Heart left ventricle (tissue), 16 donors: ENCODE data around the gene CYP46A1. TPM values are rescaled to one million over a fixed set of nuclear protein-coding genes. Genes with fewer than 3 reads are reported as not detected.

Experiments used
- ATAC-seq, 4 donors: fragments of 200-7000 bp; cut with Tn5 transposase; one replicate each; pipeline ENCODE4 v1.9.1; 2020 to 2022; ENCODE audit warnings: moderate library complexity in 4 of 4, mild to moderate bottlenecking in 3 of 4, moderate number of reproducible peaks in 1 of 4
- DNase-seq, 5 donors: peaks; one replicate each; pipeline ENCODE4 v3.0.0-alpha.2; 2020
- H3K27ac ChIP-seq, 12 donors: fragments of 200-600 bp; sonication (generic) in 4 of 12; one replicate each; pipeline versions ENCODE4 v1.5.0 to v1.8.0; 2016 to 2022; ENCODE audit warnings: mild to moderate bottlenecking in 2 of 12
- H3K27me3 ChIP-seq, 9 donors: fragments of 200-600 bp; sonication (generic) in 2 of 9; one replicate each; pipeline versions ENCODE4 v1.5.1 to v1.8.0; 2016 to 2022; ENCODE audit warnings: mild to moderate bottlenecking in 3 of 9
- H3K36me3 ChIP-seq, 9 donors: fragments of 200-600 bp; sonication (generic) in 2 of 9; one replicate each; pipeline versions ENCODE4 v1.5.0 to v1.8.0; 2018 to 2022; ENCODE audit warnings: mild to moderate bottlenecking in 2 of 9
- H3K4me1 ChIP-seq, 12 donors: fragments of 200-600 bp; sonication (generic) in 4 of 12; one replicate each; pipeline versions ENCODE4 v1.5.0 to v1.8.0; 2016 to 2022; ENCODE audit warnings: mild to moderate bottlenecking in 3 of 12
- H3K4me3 ChIP-seq, 12 donors: fragments of 200-600 bp; sonication (generic) in 4 of 12; one replicate each; pipeline versions ENCODE4 v1.5.0 to v1.8.0; 2017 to 2022; ENCODE audit warnings: mild to moderate bottlenecking in 9 of 12, moderate library complexity in 4 of 12
- H3K9me3 ChIP-seq, 12 donors: fragments of 200-600 bp; sonication (generic) in 4 of 12; one replicate each; pipeline versions ENCODE4 v1.5.0 to v1.8.0; 2016 to 2022; ENCODE audit warnings: mild to moderate bottlenecking in 1 of 12
- POLR2A ChIP-seq, 2 donors: fragments of 450-650 bp; IDR thresholded peaks; one replicate each; pipeline ENCODE4 v1.6.1; 2017; ENCODE audit warnings: antibody characterized with exemption in 2 of 2, mild to moderate bottlenecking in 2 of 2, moderate library complexity in 2 of 2
- WGBS, 4 donors: extraction: QIAGEN DNeasy Blood & Tissue Kit in 2 of 4; methylation state at CpG; one replicate each; pipeline versions ENCODE4 v1.1.5 to v1.1.7; 2013 to 2018; 5-methylcytosine and 5-hydroxymethylcytosine counted together
- intact Hi-C, 10 donors: fragments of 100-400 bp; cut with DNase I; formaldehyde crosslinking; loops; one replicate each; pipeline versions ENCODE4 v1.11.1 to v1.14.2; 2022
- polyA plus RNA-seq, 2 donors: library from polyadenylated mRNA; stranded (reverse); fragments of 200-250 nt; gene quantifications; one replicate each; pipeline ENCODE4 v1.2.3, GENCODE V29; 2013
- total RNA-seq, 9 donors: library from RNA; depleted of rRNA in 2 of 9; stranded (reverse); fragments of >200 nt in 2 of 9; fragmentation: NEBNext Ultra II Directional in 3 of 9; extraction: Animal tissue kit (Norgen Biotek cat#: 25700) in 3 of 9; gene quantifications; one replicate each; pipeline versions ENCODE4 v1.1.0 to v1.2.4, GENCODE V29; 2016 to 2023
- TF ChIP-seq, protein P1 (sequence below), 12 donors: fragments of 200-600 bp; sonication (generic) in 4 of 12; IDR thresholded peaks; one replicate each; pipeline versions ENCODE4 v1.5.0 to v1.8.0; 2018 to 2022; ENCODE audit warnings: antibody characterized with exemption in 12 of 12, mild to moderate bottlenecking in 5 of 12
- donor health status: ischemic (EF 13 %, LVEDD 7.1; RV severe dilation, severe dysfunction).
- donor health status: healthy with polysubstance abuse.
- donor health status: DM: no; HTN: yes; CAD: no.
- donor health status: DM: no; HTN: no; CAD: no.
- donor health status: ischemic (EF 25% LVEDD 6.9; RV normal size, moderate dysfunction).
- donor health status: ischemic (EF 25% LVEDD 5.7; RV mildly dilated, moderate dysfunction).
- donor health status: healthy.
- donor health status: DM: yes; HTN: yes; CAD: no.
- donor health status: ischemic (EF 35%, LVEDD 5.7; RV mildly dilated, moderate dysfunction).
- donor health status: nonischemic (EF 11% LVEDD 7.7; RV severe dilation, severe dysfunction).
- donor health status: DM: yes; HTN: yes; CAD: no.
- donor health status: PGD.
- donor health status: ischemic (EF 29% LVEDD 5.4; RV normal size, mild dysfunction).
- donor health status: nonischemic (EF 23%, LVEDD 6.1; RV moderate dilation, normal function).

CYP46A1 gene
- total and polyA plus RNA-seq, 11 donors, result 1.5 to 8.0 (median 3.4) TPM

- ATAC-seq (peak in 1 of 4 donors; percentile 18), DNase-seq (peak in 1 of 5 donors; percentile 43)
- H3K9me3 ChIP-seq, result no peaks in the 10 kb centered on the region
- no peaks in the 10 kb centered on the region for H3K27me3 ChIP-seq
- TF ChIP-seq POLR2A (IDR thresholded peaks at IDR 0.05), result no peak
- TF ChIP-seq, protein P1, sequence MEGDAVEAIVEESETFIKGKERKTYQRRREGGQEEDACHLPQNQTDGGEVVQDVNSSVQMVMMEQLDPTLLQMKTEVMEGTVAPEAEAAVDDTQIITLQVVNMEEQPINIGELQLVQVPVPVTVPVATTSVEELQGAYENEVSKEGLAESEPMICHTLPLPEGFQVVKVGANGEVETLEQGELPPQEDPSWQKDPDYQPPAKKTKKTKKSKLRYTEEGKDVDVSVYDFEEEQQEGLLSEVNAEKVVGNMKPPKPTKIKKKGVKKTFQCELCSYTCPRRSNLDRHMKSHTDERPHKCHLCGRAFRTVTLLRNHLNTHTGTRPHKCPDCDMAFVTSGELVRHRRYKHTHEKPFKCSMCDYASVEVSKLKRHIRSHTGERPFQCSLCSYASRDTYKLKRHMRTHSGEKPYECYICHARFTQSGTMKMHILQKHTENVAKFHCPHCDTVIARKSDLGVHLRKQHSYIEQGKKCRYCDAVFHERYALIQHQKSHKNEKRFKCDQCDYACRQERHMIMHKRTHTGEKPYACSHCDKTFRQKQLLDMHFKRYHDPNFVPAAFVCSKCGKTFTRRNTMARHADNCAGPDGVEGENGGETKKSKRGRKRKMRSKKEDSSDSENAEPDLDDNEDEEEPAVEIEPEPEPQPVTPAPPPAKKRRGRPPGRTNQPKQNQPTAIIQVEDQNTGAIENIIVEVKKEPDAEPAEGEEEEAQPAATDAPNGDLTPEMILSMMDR (IDR thresholded peaks at IDR 0.05), result no peak
- H3K36me3 ChIP-seq, result no peaks in the 10 kb centered on the region
- intact Hi-C loops, result no loop called here
- 75 to 83% (median 81%) methylated on average over 14 of the region's 14 CpGs for WGBS, 4 donors
- no peak overlapping the region for H3K27ac ChIP-seq
- no peak overlapping the region for H3K4me3 ChIP-seq
- no peaks in the 10 kb centered on the region for H3K4me1 ChIP-seq
Observed at GRCh38 chr14:99718031-99718810, 34.1 kb downstream of the CYP46A1 start.

GRCh38 chr14:99718811-99719192 is 34.7 kb downstream of the CYP46A1 start:
- WGBS, 4 donors, result 82 to 93% (median 87%) methylated on average over 5 of the region's 5 CpGs
- DNase-seq, result peak in 1 of 5 donors; percentile 45
- no peak overlapping the region for H3K27ac ChIP-seq
- intact Hi-C loops, result no loop called here
- ATAC-seq, result no peak
- no peaks in the 10 kb centered on the region for H3K36me3 ChIP-seq
- H3K4me1 ChIP-seq, result no peaks in the 10 kb centered on the region
- H3K9me3 ChIP-seq, result no peaks in the 10 kb centered on the region
- no peaks in the 10 kb centered on the region for H3K27me3 ChIP-seq
- no peak for TF ChIP-seq POLR2A (IDR thresholded peaks at IDR 0.05)
- TF ChIP-seq, protein P1 (IDR thresholded peaks at IDR 0.05), result no peak
- H3K4me3 ChIP-seq, result no peak overlapping the region

GRCh38 chr14:99720941-99721791 is 37.1 kb downstream of the CYP46A1 start:
- ATAC-seq (no peak), DNase-seq (no peak)
- 92 to 97% (median 95%) methylated on average over 18 of the region's 18 CpGs for whole genome bisulfite sequencing, 4 donors
- TF ChIP-seq, protein P1 (IDR thresholded peaks at IDR 0.05), result no peak
- no peak for TF ChIP-seq POLR2A (IDR thresholded peaks at IDR 0.05)
- Histone ChIP-seq H3K36me3 (no peaks in the 10 kb centered on the region), H3K4me1 (no peaks in the 10 kb centered on the region), H3K4me3 (no peak overlapping the region), H3K27ac (no peak overlapping the region), H3K27me3 (no peaks in the 10 kb centered on the region), H3K9me3 (no peaks in the 10 kb centered on the region)
- intact Hi-C loops, result no loop called here
